A549 (cell line): Measurements from ENCODE around the gene STX18.

Experiments used
- BCL3 ChIP-seq: fragments of >200 bp; sonication (Bioruptor Twin); formaldehyde crosslinking; IDR thresholded peaks from 3 replicates; pipeline ENCODE4 v1.6.1; 2016
- CTCF ChIP-seq: fragments of >200 bp; sonication (Bioruptor Twin); formaldehyde crosslinking; IDR thresholded peaks from 3 replicates; pipeline ENCODE4 v1.5.1; 2016
- ELK1 ChIP-seq: fragments of 150-350 bp; IDR thresholded peaks from 2 replicates; pipeline ENCODE4 v1.6.1; 2014; ENCODE audit warnings: low read depth, mild to moderate bottlenecking, low read length
- ESRRA ChIP-seq: fragments of 150-350 bp; IDR thresholded peaks from 2 replicates; pipeline ENCODE4 v1.6.1; 2014; ENCODE audit warnings: mild to moderate bottlenecking, low read length, borderline replicate concordance
- HDAC2 ChIP-seq: fragments of 200-600 bp; sonication (generic); IDR thresholded peaks from 2 replicates; pipeline ENCODE4 v1.6.1; 2016
- PBX3 ChIP-seq: IDR thresholded peaks from 2 replicates; pipeline ENCODE4 v1.6.1; 2012
- POLR2A ChIP-seq: IDR thresholded peaks from 2 replicates; pipeline ENCODE4 v1.6.1; 2012; ENCODE audit warnings: mild to moderate bottlenecking, low read length
- RCOR1 ChIP-seq: fragments of 150-350 bp; IDR thresholded peaks from 2 replicates; pipeline ENCODE4 v1.6.1; 2014; ENCODE audit warnings: antibody characterized with exemption, low read length, low read depth
- REST ChIP-seq: fragments of 200-600 bp; sonication (generic); IDR thresholded peaks from 2 replicates; pipeline ENCODE4 v1.6.1; 2016; ENCODE audit warnings: antibody characterized with exemption, mild to moderate bottlenecking, moderate library complexity
- USF2 ChIP-seq: fragments of 450-650 bp; IDR thresholded peaks from 2 replicates; pipeline ENCODE4 v1.6.1; 2014; ENCODE audit warnings: antibody characterized with exemption
- ZFP36 ChIP-seq: fragments of 450-650 bp; IDR thresholded peaks from 2 replicates; pipeline ENCODE4 v1.6.1; 2014; ENCODE audit warnings: borderline replicate concordance; ENCODE audit not compliant: partially characterized antibody
- TF ChIP-seq, protein P1 (sequence below): fragments of 250-450 bp; sonication (Bioruptor Pico); IDR thresholded peaks from 2 replicates; pipeline ENCODE4 v1.5.0; 2021; ENCODE audit warnings: mild to moderate bottlenecking, moderate library complexity, borderline replicate concordance

GRCh38 chr4:4518747-4519146 lies 23.1 kb downstream of the STX18 start:
- TF ChIP-seq ZFP36, result no peak
- TF ChIP-seq RCOR1, result no peak
- no peak for TF ChIP-seq POLR2A
- no peak for TF ChIP-seq CTCF
- no peak for TF ChIP-seq USF2
- TF ChIP-seq ELK1, result no peak
- no peak for TF ChIP-seq HDAC2
- no peak for TF ChIP-seq REST
- TF ChIP-seq, protein P1, sequence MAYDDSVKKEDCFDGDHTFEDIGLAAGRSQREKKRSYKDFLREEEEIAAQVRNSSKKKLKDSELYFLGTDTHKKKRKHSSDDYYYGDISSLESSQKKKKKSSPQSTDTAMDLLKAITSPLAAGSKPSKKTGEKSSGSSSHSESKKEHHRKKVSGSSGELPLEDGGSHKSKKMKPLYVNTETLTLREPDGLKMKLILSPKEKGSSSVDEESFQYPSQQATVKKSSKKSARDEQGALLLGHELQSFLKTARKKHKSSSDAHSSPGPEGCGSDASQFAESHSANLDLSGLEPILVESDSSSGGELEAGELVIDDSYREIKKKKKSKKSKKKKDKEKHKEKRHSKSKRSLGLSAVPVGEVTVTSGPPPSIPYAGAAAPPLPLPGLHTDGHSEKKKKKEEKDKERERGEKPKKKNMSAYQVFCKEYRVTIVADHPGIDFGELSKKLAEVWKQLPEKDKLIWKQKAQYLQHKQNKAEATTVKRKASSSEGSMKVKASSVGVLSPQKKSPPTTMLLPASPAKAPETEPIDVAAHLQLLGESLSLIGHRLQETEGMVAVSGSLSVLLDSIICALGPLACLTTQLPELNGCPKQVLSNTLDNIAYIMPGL, result no peak
- TF ChIP-seq PBX3, result no peak
- TF ChIP-seq BCL3, result no peak
- TF ChIP-seq ESRRA, result no peak
